BE2C (cell line): ENCODE measurements around the gene PMEPA1.

Source experiments
- DNase-seq: peaks from one replicate; pipeline ENCODE4 v3.0.0-alpha.2; 2020
- H3K27me3 ChIP-seq: fragments of 250-450 bp; sonication (Bioruptor Pico); 2 replicates; pipeline ENCODE4 v1.5.1; 2020; ENCODE audit warnings: mild to moderate bottlenecking
- H3K36me3 ChIP-seq: fragments of 250-450 bp; sonication (Bioruptor Pico); 2 replicates; pipeline ENCODE4 v1.5.1; 2020; ENCODE audit warnings: mild to moderate bottlenecking
- H3K4me1 ChIP-seq: fragments of 250-450 bp; sonication (Bioruptor Pico); 2 replicates; pipeline ENCODE4 v1.5.1; 2020
- H3K4me3 ChIP-seq: 2 replicates; pipeline ENCODE4 v1.5.1; 2011; ENCODE audit warnings: low read depth, low read length
- H3K9me3 ChIP-seq: fragments of 250-450 bp; sonication (Bioruptor Pico); 2 replicates; pipeline ENCODE4 v1.5.1; 2020
- TF ChIP-seq, protein P1 (sequence below): IDR thresholded peaks from 2 replicates; pipeline ENCODE4 v1.5.1; 2012; ENCODE audit warnings: mild to moderate bottlenecking, low read depth, low read length

The PMEPA1 gene

DNA sequence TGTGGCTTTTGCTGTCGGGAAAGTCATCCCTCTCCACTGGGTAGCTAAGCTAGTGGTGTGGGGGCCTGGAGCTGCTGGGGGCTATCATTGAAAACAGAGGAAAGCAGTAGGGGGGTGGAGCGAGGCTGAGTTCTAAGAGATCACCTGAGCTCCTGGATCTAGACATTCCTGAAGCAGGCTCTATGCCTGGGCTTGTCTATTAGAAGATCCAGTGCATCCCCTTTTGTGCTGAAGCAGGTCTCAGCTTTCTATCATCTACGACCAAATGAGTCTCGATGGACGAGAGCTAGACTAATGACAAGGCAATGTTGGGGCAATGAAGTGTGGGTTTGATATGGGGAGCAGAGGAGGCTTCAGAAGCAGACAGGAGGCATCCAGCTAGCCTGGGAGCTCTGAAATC is 108.1 kb downstream of the PMEPA1 start:
- H3K36me3 ChIP-seq, result no peaks in the 10 kb centered on the region
- no peaks in the 10 kb centered on the region for H3K4me1 ChIP-seq
- H3K27me3 ChIP-seq, result no peaks in the 10 kb centered on the region
- no peaks in the 10 kb centered on the region for H3K9me3 ChIP-seq
- H3K4me3 ChIP-seq, result no peak overlapping the region
- no peak for DNase-seq
- TF ChIP-seq, protein P1, sequence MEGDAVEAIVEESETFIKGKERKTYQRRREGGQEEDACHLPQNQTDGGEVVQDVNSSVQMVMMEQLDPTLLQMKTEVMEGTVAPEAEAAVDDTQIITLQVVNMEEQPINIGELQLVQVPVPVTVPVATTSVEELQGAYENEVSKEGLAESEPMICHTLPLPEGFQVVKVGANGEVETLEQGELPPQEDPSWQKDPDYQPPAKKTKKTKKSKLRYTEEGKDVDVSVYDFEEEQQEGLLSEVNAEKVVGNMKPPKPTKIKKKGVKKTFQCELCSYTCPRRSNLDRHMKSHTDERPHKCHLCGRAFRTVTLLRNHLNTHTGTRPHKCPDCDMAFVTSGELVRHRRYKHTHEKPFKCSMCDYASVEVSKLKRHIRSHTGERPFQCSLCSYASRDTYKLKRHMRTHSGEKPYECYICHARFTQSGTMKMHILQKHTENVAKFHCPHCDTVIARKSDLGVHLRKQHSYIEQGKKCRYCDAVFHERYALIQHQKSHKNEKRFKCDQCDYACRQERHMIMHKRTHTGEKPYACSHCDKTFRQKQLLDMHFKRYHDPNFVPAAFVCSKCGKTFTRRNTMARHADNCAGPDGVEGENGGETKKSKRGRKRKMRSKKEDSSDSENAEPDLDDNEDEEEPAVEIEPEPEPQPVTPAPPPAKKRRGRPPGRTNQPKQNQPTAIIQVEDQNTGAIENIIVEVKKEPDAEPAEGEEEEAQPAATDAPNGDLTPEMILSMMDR, result no peak

GRCh38 chr20:57601211-57601570 is 108.6 kb downstream of the PMEPA1 start:
- no peaks in the 10 kb centered on the region for H3K36me3 ChIP-seq
- H3K27me3 ChIP-seq, result no peaks in the 10 kb centered on the region
- H3K4me1 ChIP-seq, result no peaks in the 10 kb centered on the region
- no peaks in the 10 kb centered on the region for H3K9me3 ChIP-seq
- no peak overlapping the region for H3K4me3 ChIP-seq
- TF ChIP-seq, protein P1, result no peak
- no peak for DNase-seq

DNA sequence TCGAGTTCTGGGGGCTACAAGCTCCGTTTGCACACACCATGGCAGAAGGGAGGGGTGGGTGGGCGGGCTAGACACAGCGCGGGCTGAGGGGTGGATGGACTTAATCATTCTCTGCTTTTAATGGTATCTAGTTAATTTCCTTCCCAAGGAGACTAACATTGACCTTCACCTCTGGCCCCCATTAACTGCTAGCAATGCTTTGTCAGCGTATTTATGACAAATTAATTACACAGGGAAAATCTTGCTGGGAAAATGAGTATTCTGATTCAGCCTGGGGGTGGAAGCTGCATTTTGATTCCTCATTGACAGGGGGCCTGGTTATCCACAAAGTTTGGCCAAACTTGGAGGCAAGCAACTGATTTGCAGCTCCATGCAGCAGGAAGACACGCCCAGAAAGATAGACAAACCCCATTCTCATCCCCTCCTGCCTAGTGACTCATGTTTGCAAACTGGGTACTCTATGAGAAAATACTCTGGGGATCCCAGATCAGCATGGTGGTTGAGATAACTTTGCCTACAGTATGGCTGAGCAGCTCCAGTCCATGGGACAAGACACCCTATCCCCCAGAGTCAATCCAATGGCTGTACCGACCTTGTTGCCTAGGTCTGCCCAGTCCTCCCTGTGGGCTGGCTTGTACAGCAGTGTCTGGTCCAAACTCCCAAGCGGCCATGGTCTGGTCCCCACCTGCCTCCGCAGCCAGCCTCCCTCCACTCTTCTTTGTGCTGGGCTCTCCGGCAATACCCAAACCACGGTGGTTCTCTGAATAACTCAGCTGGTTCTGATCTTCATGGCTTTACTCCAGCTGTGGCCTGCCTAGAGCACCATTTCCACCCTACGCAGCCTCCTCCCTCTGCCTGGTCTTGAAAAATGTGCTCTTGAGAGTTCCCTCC is 109.2 kb downstream of the PMEPA1 start:
- Histone ChIP-seq H3K9me3 (no peaks in the 10 kb centered on the region), H3K27me3 (no peaks in the 10 kb centered on the region)
- DNase-seq, result no peak

DNA sequence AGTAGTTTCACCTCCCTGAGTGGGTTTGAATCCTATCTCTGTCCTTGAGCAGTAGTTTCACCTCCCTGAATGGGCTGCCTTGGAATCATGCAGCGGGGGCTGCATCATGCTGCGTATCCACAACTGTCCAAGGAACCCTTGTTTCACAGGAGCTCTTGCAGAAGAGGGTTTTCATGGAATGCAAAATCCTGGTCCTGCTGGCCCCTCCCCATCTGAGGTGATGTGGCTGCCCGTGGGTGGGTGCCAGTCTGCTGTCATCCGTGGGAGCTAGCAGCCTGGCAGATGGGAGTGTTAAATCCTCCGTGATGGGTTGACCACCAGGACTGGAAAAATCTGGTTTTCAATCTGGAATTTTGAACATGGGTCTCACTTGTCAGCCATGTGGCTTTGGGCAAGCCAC is 111.3 kb downstream of the PMEPA1 start:
- Histone ChIP-seq H3K4me3 (no peak overlapping the region), H3K9me3 (no peaks in the 10 kb centered on the region), H3K4me1 (no peaks in the 10 kb centered on the region), H3K36me3 (no peaks in the 10 kb centered on the region), H3K27me3 (no peaks in the 10 kb centered on the region)
- DNase-seq, result no peak
- TF ChIP-seq, protein P1, result no peak

More for the DNA sequence above, 109.2 kb downstream of the PMEPA1 start:
- TF ChIP-seq, protein P1, result no peak
- H3K36me3 ChIP-seq, result no peaks in the 10 kb centered on the region
- H3K4me3 ChIP-seq, result no peak overlapping the region
- H3K4me1 ChIP-seq, result no peaks in the 10 kb centered on the region
